Neutrophil (primary cell): Measurements from ENCODE around the gene PRKCH.

ENCODE experiments used
- H3K27ac ChIP-seq: fragments of 200-600 bp; sonication (generic); 2 replicates; pipeline ENCODE4 v1.5.1; 2016; ENCODE audit warnings: mild to moderate bottlenecking, moderate library complexity
- H3K27me3 ChIP-seq: fragments of 200-600 bp; sonication (generic); 2 replicates; pipeline ENCODE4 v1.6.0; 2016; ENCODE audit warnings: mild to moderate bottlenecking
- H3K36me3 ChIP-seq: fragments of 200-600 bp; sonication (generic); 2 replicates; pipeline ENCODE4 v1.5.1; 2017
- H3K4me1 ChIP-seq, 2 experiments: fragments of 200-600 bp in 1 of 2; sonication (generic) in 1 of 2; 1 replicate in 1 of 2; 2 replicates in 1 of 2; pipeline versions ENCODE4 v1.5.1 to v1.6.1; 2013 to 2016; ENCODE audit warnings: low read depth in 1 of 2, low read length in 1 of 2, mild to moderate bottlenecking in 1 of 2, moderate library complexity in 1 of 2; ENCODE audit not compliant: control insufficient read depth in 1 of 2, insufficient read depth in 1 of 2
- H3K4me3 ChIP-seq, 2 experiments: fragments of 200-600 bp in 1 of 2; sonication (generic) in 1 of 2; 1 replicate in 1 of 2; 2 replicates in 1 of 2; pipeline ENCODE4 v1.5.1; 2013 to 2016; ENCODE audit warnings: low read depth in 1 of 2, low read length in 1 of 2, mild to moderate bottlenecking in 1 of 2, moderate library complexity in 1 of 2
- H3K9me3 ChIP-seq: fragments of 200-600 bp; sonication (generic); 2 replicates; pipeline ENCODE4 v1.5.1; 2016
- TF ChIP-seq, protein P1 (sequence below): fragments of 200-600 bp; sonication (generic); IDR thresholded peaks from 2 replicates; pipeline ENCODE4 v1.5.1; 2016; ENCODE audit warnings: antibody characterized with exemption

The PRKCH gene

DNA sequence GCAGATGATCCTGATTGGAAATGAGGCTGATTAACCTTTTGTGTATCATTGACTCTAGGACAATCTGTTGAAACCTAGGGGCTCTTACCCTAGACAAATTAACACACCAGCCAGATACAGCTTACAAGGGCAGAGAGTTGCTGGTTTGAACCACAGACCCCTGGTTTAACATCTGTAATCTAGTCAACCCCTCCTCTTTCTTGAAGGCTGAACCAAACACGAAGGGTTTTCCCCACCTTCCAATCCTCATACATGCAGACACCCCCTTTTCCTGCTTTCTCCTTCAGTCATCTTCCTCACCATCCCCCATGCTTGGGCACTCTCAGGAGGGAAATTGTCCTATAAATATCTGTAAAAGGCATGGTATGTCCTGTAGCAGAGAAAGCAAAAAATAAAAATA lies 247.9 kb downstream of the PRKCH start:
- peak overlapping the region; percentile 54 to 55 for H3K4me3 ChIP-seq
- no peaks in the 10 kb centered on the region for H3K9me3 ChIP-seq
- H3K36me3 ChIP-seq: no peaks in the 10 kb centered on the region
- H3K27me3 ChIP-seq: no peaks in the 10 kb centered on the region
- TF ChIP-seq, protein P1, sequence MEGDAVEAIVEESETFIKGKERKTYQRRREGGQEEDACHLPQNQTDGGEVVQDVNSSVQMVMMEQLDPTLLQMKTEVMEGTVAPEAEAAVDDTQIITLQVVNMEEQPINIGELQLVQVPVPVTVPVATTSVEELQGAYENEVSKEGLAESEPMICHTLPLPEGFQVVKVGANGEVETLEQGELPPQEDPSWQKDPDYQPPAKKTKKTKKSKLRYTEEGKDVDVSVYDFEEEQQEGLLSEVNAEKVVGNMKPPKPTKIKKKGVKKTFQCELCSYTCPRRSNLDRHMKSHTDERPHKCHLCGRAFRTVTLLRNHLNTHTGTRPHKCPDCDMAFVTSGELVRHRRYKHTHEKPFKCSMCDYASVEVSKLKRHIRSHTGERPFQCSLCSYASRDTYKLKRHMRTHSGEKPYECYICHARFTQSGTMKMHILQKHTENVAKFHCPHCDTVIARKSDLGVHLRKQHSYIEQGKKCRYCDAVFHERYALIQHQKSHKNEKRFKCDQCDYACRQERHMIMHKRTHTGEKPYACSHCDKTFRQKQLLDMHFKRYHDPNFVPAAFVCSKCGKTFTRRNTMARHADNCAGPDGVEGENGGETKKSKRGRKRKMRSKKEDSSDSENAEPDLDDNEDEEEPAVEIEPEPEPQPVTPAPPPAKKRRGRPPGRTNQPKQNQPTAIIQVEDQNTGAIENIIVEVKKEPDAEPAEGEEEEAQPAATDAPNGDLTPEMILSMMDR: no peak
- H3K27ac ChIP-seq: peak overlapping the region; percentile 97
- peaks cover 76 to 79% of the 10 kb centered on the region in 2 experiments for H3K4me1 ChIP-seq

DNA sequence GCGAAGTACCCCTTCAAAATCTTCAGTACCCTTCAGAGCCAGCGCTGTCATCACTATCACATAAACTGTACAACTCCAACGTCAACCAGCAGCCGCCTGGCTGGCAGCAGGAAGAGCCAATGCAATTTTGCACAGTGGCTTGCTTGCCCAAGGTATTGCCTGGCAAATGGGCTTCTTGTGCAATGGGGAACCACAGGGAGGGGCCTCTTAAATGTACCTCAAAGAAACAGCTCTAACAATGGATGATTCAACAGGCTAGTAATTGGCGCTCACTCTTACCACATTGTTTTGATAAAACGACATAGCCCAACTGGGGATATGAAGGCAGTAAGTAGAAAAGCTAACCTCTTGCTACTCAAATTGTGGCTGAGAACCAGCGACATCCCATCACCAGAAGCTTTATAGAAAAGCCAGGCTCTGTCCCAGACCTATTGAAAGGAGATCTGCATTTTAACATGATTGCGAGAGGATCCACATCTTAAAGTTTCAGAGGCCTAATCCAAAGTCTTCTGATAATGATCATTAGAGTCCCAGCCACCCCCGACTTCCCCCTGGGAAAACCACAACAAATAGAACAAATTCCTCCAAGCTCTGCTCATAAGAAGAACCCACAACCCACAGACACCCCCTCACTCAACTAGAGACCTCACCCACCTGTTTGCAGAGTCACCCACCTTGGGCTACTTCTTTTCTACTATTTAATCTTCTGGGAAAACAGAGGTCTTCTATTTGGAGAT lies 248.6 kb downstream of the PRKCH start:
- Histone ChIP-seq H3K27me3 (no peaks in the 10 kb centered on the region), H3K9me3 (no peaks in the 10 kb centered on the region), H3K4me3 (peak overlapping the region; percentile 54 to 55), H3K36me3 (no peaks in the 10 kb centered on the region), H3K4me1 (peaks cover 69 to 72% of the 10 kb centered on the region in 2 experiments), H3K27ac (peak overlapping the region; percentile 97)
- TF ChIP-seq, protein P1: peak; percentile 45

DNA sequence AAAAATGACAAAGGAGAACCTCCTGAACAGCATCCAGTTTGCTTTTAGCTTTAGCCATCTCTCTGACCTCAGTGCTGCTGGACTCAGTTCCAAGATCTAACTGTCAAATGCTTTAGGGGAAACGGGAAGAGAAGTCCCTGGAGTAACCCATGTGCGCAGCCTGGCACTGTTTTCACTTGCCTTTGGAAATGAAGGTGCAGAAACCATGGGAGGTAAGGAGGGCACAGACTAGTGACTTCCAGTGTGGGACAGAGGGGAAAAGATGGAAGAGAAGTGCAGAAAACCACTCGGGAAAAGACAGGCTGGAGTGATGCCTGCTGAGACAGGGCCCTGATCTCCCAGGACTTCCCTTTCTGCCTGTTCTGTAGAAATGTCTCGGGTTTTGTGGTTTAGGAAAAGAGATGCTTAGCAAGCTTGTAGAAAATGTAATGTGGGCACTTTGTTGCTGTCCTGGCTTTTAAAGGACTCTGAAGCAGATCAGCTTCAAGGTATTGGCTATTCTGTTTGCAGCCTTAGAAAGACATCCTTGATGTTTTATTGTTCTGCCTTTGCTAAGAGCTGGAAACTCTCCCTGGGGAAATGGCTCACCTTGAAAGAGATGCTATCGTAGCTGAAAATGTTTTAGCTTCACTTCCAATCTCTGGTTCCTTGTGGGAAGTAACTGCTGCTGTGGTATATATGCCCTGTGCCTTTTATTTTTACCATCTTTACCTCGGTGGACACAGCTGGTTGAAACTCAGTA lies 249.3 kb downstream of the PRKCH start:
- no peaks in the 10 kb centered on the region for H3K27me3 ChIP-seq
- H3K27ac ChIP-seq: peak overlapping the region; percentile 97
- peak overlapping the region; percentile 54 to 55 for H3K4me3 ChIP-seq
- H3K4me1 ChIP-seq: peaks cover 66 to 70% of the 10 kb centered on the region in 2 experiments
- H3K36me3 ChIP-seq: no peaks in the 10 kb centered on the region
- TF ChIP-seq, protein P1: no peak
- H3K9me3 ChIP-seq: no peaks in the 10 kb centered on the region

DNA sequence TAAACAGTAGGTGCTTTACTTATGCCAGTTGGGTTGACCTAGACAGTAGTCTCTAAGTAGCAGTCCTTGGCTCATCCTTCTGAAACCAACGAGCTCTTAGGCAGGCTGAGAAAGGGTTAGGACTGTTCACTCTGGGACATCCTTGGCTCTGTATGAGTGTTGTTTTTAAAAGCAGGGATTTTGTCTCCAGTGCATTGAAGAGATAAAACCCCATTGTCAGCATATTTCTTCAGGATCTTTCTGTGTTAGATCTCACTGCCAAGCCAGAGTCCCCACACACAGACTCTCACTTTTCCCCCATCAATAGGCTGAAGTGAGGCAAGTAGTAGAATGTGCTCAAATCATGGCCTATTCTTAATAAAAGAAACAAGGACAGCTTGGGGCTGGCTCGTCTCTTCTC lies 250.5 kb downstream of the PRKCH start:
- no peaks in the 10 kb centered on the region for H3K27me3 ChIP-seq
- H3K4me1 ChIP-seq: peaks cover 65 to 69% of the 10 kb centered on the region in 2 experiments
- H3K4me3 ChIP-seq: peak overlapping the region in 1 of 2 experiments; percentile 54
- peak overlapping the region; percentile 97 for H3K27ac ChIP-seq
- H3K9me3 ChIP-seq: no peaks in the 10 kb centered on the region
- TF ChIP-seq, protein P1: no peak
- H3K36me3 ChIP-seq: no peaks in the 10 kb centered on the region

DNA sequence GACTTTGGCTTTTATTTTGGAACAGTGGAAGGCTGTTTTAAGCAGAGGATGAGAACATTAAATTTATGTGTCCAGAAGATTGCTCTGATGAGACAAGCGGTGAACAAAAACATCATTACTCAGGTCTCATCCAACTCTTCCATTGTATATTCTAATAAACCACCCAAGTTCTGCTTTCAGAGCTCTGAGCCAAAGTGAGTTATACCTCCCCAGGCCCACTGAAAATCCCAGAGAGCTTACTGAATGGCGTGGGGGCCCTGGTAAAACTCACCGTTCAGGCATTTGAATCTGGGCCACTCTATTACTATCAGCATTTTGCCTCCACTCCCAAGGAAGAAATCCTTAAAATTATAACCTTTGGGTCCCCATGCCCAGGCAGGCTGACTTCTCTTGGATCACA lies 251.9 kb downstream of the PRKCH start:
- TF ChIP-seq, protein P1: no peak
- no peaks in the 10 kb centered on the region for H3K9me3 ChIP-seq
- H3K27ac ChIP-seq: peak overlapping the region; percentile 18
- no peak overlapping the region for H3K4me3 ChIP-seq
- no peaks in the 10 kb centered on the region for H3K27me3 ChIP-seq
- H3K4me1 ChIP-seq: peaks cover 51 to 55% of the 10 kb centered on the region in 2 experiments
- no peaks in the 10 kb centered on the region for H3K36me3 ChIP-seq
